ENCODE results near the gene ATXN10.

ATXN10 gene

GRCh38 chr22:45891021-45891421, 219.4 kb downstream of the ATXN10 start:
- Histone ChIP-seq H3K79me2 (ENCODE audit: insufficient read depth, low read length) (no peaks in the 10 kb centered on the region), H3K9me3 (ENCODE audit: insufficient read depth, low read length) (no peaks in the 10 kb centered on the region), H3K4me2 (ENCODE audit: low read depth, low read length, poor library complexity, severe bottlenecking) (no peak overlapping the region), H2AFZ (ENCODE audit: low read depth, low read length, severe bottlenecking) (no peak overlapping the region), H3K27ac (ENCODE audit: low read depth, low read length) (no peak overlapping the region), H3K27me3 (ENCODE audit: low read length) (no peaks in the 10 kb centered on the region), H4K20me1 (ENCODE audit: low read depth, low read length) (no peaks in the 10 kb centered on the region), H3K9ac (ENCODE audit: low read length) (no peak overlapping the region), H3K9me2 (replicated peaks; ENCODE audit: insufficient read depth, low read length) (no peaks in the 10 kb centered on the region), H3K4me3 (ENCODE audit: insufficient read depth, low read length, poor library complexity, severe bottlenecking) (no peak overlapping the region), H3K36me3 (ENCODE audit: low read length) (no peaks in the 10 kb centered on the region), H3F3A (ENCODE audit: insufficient read depth) (no peaks in the 10 kb centered on the region)
- TF ChIP-seq EZH2phosphoT487 (conservative IDR thresholded peaks at IDR 0.05; ENCODE audit: low read length) = no peak
- TF ChIP-seq CTCF (IDR thresholded peaks at IDR 0.05; ENCODE audit: insufficient read depth, low read length, poor library complexity, severe bottlenecking) = no peak

GRCh38 chr22:45891471-45891995, 219.9 kb downstream of the ATXN10 start:
- no peaks in the 10 kb centered on the region for H4K20me1 ChIP-seq (ENCODE audit: low read depth, low read length)

GRCh38 chr22:45891996-45892621, 220.5 kb downstream of the ATXN10 start:
- no peaks in the 10 kb centered on the region for H3K79me2 ChIP-seq (ENCODE audit: insufficient read depth, low read length)
- H3K36me3 ChIP-seq (ENCODE audit: low read length) = no peaks in the 10 kb centered on the region
- H3K9me3 ChIP-seq (ENCODE audit: insufficient read depth, low read length) = no peaks in the 10 kb centered on the region
- H3K9ac ChIP-seq (ENCODE audit: low read length) = no peak overlapping the region
- H3K27ac ChIP-seq (ENCODE audit: low read depth, low read length) = no peak overlapping the region
- H2AFZ ChIP-seq (ENCODE audit: low read depth, low read length, severe bottlenecking) = no peak overlapping the region
- no peaks in the 10 kb centered on the region for H3K27me3 ChIP-seq (ENCODE audit: low read length)
- H4K20me1 ChIP-seq (ENCODE audit: low read depth, low read length) = no peaks in the 10 kb centered on the region
- H3K4me2 ChIP-seq (ENCODE audit: low read depth, low read length, poor library complexity, severe bottlenecking) = no peak overlapping the region
- TF ChIP-seq CTCF (IDR thresholded peaks at IDR 0.05; ENCODE audit: insufficient read depth, low read length, poor library complexity, severe bottlenecking) (no peak), EZH2phosphoT487 (conservative IDR thresholded peaks at IDR 0.05; ENCODE audit: low read length) (no peak)
- H3F3A ChIP-seq (ENCODE audit: insufficient read depth) = no peaks in the 10 kb centered on the region
- H3K4me3 ChIP-seq (ENCODE audit: insufficient read depth, low read length, poor library complexity, severe bottlenecking) = no peak overlapping the region
- H3K9me2 ChIP-seq (replicated peaks; ENCODE audit: insufficient read depth, low read length) = no peaks in the 10 kb centered on the region

More at GRCh38 chr22:45891471-45891995, 219.9 kb downstream of the ATXN10 start:
- no peaks in the 10 kb centered on the region for H3K9me2 ChIP-seq (replicated peaks; ENCODE audit: insufficient read depth, low read length)
- H3K9me3 ChIP-seq (ENCODE audit: insufficient read depth, low read length) = no peaks in the 10 kb centered on the region
- no peak overlapping the region for H3K9ac ChIP-seq (ENCODE audit: low read length)
- H3K4me3 ChIP-seq (ENCODE audit: insufficient read depth, low read length, poor library complexity, severe bottlenecking) = no peak overlapping the region
- no peaks in the 10 kb centered on the region for H3F3A ChIP-seq (ENCODE audit: insufficient read depth)
- no peaks in the 10 kb centered on the region for H3K27me3 ChIP-seq (ENCODE audit: low read length)
- H2AFZ ChIP-seq (ENCODE audit: low read depth, low read length, severe bottlenecking) = no peak overlapping the region
- no peaks in the 10 kb centered on the region for H3K36me3 ChIP-seq (ENCODE audit: low read length)
- H3K79me2 ChIP-seq (ENCODE audit: insufficient read depth, low read length) = no peaks in the 10 kb centered on the region
- no peak overlapping the region for H3K27ac ChIP-seq (ENCODE audit: low read depth, low read length)
- TF ChIP-seq CTCF (IDR thresholded peaks at IDR 0.05; ENCODE audit: insufficient read depth, low read length, poor library complexity, severe bottlenecking) = no peak
- no peak for TF ChIP-seq EZH2phosphoT487 (conservative IDR thresholded peaks at IDR 0.05; ENCODE audit: low read length)
- H3K4me2 ChIP-seq (ENCODE audit: low read depth, low read length, poor library complexity, severe bottlenecking) = no peak overlapping the region
